HG02571 (cell line): Measurements from ENCODE around the gene CTNNBL1.

Source experiments
- ATAC-seq: cut with Tn5 transposase; IDR thresholded peaks from one replicate; pipeline ENCODE4 v1.9.1; 2021; ENCODE audit warnings: mild to moderate bottlenecking, moderate library complexity; ENCODE audit not compliant: unreplicated experiment

The CTNNBL1 gene

GRCh38 chr20:37775200-37775599 lies 81.4 kb downstream of the CTNNBL1 start:
- no peak for ATAC-seq

- ATAC-seq = no peak
Observed at GRCh38 chr20:37776049-37776448, 82.2 kb downstream of the CTNNBL1 start.

- ATAC-seq = no peak
Observed at GRCh38 chr20:37776526-37776925, 82.7 kb downstream of the CTNNBL1 start.

- no peak for ATAC-seq
Observed at GRCh38 chr20:37777012-37777950, 83.5 kb downstream of the CTNNBL1 start.

GRCh38 chr20:37777988-37778659 lies 84.3 kb downstream of the CTNNBL1 start:
- ATAC-seq = no peak

- ATAC-seq = no peak
Observed at GRCh38 chr20:37781626-37782025, 87.8 kb downstream of the CTNNBL1 start.

GRCh38 chr20:37786043-37786442 lies 92.2 kb downstream of the CTNNBL1 start:
- no peak for ATAC-seq

- ATAC-seq = no peak
Observed at GRCh38 chr20:37789408-37789807, 95.6 kb downstream of the CTNNBL1 start.

GRCh38 chr20:37790900-37791299 lies 97.1 kb downstream of the CTNNBL1 start:
- no peak for ATAC-seq

- no peak for ATAC-seq
Observed at GRCh38 chr20:37796121-37796520, 102.3 kb downstream of the CTNNBL1 start.

- ATAC-seq = no peak
Observed at GRCh38 chr20:37796733-37797132, 102.9 kb downstream of the CTNNBL1 start.

GRCh38 chr20:37797669-37798175 lies 103.9 kb downstream of the CTNNBL1 start:
- ATAC-seq = no peak

- ATAC-seq = no peak
Observed at GRCh38 chr20:37798312-37798711, 104.5 kb downstream of the CTNNBL1 start.

GRCh38 chr20:37800618-37801017 lies 106.8 kb downstream of the CTNNBL1 start:
- ATAC-seq = no peak

- ATAC-seq = no peak
Observed at GRCh38 chr20:37801921-37802320, 108.1 kb downstream of the CTNNBL1 start.

- peak; percentile 45 for ATAC-seq
Observed at GRCh38 chr20:37803438-37804307, 109.8 kb downstream of the CTNNBL1 start.

- ATAC-seq = peak; percentile 68
Observed at GRCh38 chr20:37804584-37805566, 111.0 kb downstream of the CTNNBL1 start.

GRCh38 chr20:37807471-37808232 lies 113.8 kb downstream of the CTNNBL1 start:
- no peak for ATAC-seq
